Amniotic stem cell (primary cell): ENCODE data around the gene ACSF2.

Experiments
- DNase-seq: peaks from one replicate; lab custom pipeline; 2025; lab: John Stamatoyannopoulos, UW

ACSF2 gene

GRCh38 chr17:50501054-50501453 is 75.0 kb downstream of the ACSF2 start:
- DNase-seq: no peak

DNA sequence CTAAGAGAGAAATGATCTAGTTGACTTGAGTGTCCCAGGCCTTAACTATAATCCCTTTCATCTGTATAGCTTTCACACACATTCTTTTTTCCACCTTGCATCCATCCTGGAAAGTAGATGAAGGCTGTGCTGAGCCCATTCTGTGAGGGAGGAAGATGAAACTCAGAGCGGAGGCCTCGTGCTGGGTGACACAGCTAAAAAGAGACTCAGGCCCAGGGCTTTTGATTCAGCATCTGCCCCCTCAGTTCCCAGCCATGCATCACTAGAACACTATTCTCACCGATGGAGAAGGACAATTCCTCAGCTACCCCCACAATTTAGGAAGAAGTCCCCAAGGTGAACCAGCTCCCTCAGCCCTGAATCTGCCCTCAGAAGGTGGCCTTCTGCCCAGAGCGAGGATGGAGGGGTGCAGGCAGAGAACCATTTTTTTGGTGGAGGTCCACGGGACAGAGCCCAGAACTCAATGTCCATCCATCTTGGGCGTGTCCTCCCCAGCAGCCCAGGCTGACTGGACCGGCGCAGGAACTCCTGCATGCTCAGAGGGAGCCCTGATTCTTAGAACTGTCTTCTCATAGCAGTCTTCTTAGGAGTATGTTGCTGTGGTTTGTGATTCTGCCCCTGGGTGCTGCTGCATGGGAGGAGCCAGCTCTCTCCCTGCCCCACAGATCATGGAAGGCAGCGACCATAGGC is 76.4 kb downstream of the ACSF2 start:
- no peak for DNase-seq

DNA sequence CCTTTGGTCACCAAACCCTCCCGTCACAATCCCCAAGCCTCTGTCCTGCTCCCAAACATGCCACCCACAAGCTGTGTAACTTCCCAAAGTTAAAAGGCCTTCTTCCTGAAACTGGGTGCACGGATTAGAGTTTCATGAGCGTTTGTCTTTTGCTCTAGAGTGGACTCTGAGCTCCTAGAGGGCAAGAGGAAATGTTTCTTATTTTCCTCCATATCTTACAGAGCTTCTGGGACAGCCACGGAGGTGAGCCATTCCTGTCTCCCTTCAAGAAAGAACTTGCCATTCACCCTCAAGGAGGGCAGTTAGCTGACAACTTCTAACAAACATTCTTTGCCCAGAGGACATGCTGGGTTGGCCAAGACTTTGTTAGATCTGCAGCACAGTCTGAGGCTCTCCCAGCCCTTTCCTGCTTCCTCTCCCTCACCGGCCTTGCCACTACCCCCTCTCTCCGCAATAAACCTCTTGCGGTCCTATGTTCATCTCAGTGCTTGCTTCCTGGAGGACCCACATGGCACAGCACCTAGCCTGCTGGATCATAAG is 79.6 kb downstream of the ACSF2 start:
- DNase-seq: no peak

- DNase-seq: no peak
Observed at GRCh38 chr17:50506298-50506697, 80.3 kb downstream of the ACSF2 start.

DNA sequence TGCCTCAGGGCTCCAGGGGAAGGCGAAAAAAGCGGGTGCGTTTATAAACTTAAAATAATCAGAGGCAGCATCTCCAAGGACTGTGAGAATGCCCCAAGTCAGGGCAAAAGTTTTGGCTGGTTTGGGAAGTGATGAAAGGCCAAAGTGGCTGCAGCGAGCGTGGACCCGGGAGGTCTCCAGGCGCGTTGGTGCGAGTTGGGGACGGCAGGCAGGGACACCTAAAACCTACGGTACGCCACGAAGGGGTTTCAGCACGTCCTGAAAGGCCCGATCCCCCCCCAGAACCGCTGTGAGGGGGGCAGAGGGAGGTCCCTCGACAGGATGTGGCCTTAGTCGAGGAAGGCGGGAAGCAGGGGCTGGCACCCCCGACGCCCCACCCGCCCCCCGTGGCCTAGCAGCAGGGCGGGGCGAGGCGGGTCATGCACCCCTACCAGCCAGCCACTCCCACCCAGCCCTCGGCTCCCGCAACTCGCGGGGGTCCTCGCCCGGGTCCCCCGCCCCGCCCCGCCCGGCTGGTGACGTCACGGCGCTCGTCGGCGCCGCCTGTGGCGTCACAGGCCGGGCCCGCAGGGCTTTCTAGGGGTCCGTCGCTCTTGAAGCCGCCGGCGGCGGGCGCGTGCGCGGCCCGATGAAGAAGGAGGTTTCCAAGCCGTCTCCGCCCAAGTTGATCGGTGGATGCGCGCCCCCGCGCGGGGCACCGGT is 82.0 kb downstream of the ACSF2 start, which contains the start of gene MYCBPAP:
MYCBPAP (plus strand) TSS at position 569 of the 702 bp plus-strand sequence. CDS start 236 bp downstream, outside the sequence.
- DNase-seq: no peak

DNA sequence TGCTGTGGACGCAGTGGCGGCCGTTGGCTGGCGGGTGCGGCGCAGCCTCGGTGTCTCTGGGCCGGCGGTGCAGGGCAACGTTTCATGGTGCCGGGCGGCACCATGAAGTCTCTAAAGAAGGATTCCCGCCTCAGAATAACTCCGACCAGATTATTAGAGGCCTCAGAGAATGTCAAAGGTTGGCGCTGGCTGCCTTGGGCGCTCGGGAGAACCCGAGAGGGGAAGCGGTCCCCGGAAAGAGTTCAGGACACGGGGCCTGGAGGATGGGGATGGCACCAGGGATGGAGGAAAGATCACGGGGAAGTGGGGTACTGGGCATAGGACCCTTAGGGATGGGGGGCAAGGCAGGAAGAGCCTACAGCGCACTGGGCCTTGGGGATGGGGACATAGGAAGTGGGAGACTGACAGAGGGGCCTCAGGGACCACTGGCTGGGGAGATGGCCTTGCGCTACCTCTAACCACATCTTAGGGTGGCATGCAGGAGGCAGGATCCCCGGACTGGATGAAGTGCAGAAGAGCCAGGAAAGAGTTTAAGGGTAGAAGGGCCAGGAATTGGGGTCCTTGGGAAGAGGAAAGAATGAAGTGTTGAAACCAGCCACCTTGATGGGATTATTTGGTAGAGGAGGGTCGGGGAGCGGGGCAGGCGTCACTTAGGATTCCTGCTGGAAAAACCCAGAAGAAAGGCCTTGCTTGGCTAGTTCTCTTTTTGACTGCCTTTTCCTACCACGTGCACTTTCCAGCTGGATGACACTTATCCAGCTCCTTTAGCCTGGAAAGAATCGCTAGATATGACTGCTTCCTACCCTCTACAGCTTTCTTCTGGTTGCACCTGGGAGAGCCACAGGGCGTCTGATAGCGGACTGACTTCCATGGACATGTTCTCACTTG is 82.8 kb downstream of the ACSF2 start:
- no peak for DNase-seq

- DNase-seq: no peak
Observed at GRCh38 chr17:50511058-50511457, 85.0 kb downstream of the ACSF2 start.

DNA sequence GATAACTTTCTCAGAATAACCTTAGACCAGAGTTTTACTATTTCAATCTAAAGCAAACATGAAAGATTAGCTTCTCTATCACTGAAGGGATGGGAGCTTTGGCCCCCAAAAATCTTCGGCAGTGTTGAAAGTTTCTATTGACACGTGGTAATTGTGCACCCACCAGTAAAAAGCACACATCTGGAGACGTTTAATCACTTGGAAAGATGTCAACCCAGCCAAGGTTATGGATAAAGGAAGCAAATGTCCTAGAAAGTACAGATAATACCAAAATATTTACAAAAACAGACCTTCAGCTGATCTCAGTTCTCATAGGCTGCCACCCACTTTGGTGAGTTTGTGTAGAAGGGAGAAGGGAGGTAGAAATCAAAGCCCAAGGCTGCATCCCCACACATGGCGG is 87.5 kb downstream of the ACSF2 start:
- DNase-seq: no peak

DNA sequence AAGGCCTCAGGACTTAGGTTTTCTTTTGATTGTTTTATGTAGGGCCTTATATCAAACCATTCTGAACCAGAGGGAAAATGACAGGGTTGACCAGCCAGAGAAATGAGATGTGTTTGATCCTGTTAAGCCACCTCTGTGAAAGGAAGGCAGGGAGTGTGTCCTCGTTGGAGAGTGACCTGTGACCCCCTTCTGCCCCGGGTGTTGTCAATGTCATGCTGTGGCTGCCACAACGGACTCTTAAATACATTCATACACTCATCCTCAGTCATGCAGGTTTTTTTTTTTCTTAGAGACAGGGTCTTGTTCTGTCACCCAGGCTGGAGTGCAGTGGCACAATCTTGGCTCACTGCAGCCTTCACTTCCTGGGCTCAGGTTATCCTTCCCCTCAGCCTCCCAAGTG is 88.4 kb downstream of the ACSF2 start:
- DNase-seq: no peak

- no peak for DNase-seq
Observed at GRCh38 chr17:50514936-50515702, 89.1 kb downstream of the ACSF2 start.

DNA sequence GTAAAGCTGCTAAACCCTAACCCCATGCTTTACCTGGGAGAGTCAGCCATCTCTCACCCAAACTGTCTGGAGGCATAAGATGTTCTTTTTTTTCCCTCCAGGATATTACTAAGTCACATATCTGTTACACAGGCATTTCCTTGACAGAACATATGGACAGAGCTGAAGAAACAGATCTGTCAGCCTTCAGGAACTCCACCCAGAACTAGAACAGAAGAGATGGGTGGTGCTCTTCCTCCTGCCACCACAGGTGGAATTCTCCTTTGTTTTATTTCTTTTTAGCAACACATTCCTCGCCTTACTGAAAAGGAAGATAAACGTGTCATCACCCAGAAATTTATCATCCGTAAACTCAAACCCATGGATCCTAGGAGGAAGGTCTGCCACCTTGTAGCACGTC is 91.0 kb downstream of the ACSF2 start:
- DNase-seq: no peak

DNA sequence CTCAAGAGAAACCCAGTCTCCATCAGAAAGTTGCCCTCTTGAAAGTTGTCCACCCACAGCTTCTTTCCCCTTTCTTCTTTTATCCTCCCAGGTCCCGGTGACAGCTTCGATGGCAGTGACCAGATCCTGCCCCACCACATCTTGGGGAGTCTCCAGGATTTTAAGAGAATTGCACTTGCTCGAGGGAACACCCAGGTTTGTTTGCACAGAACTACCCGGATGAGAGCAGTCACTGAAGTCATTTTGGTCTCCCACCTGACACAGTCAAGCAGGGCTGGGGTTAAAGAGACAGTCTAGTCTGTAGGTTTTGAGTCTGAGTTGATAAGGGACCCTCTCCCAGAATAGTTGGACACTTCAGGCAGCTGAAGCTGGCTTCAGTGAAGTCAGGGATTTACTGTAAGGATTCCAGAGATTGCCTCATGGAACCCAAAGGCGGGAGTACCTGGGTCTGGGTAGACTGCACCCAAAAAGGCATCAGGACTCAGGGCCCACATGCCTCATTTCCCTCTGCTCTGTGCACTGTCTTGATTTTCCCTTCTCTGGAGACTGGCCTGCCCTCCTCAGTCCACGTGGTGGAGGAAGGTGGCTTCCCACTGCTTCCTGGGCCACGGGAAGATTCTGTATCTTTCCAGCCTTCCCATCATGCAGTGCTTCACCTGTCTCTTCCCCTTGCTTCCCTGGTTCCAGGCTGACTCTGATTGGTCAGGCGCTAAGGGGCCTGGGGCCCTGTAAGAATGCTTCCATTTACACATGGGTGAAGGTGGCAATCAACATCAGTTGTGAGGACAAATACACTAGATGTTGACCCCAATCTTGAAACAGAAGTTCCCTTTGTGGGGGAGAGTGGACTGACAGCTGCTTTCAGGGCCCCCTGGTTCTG is 91.7 kb downstream of the ACSF2 start:
- no peak for DNase-seq

- no peak for DNase-seq
Observed at GRCh38 chr17:50518384-50519023, 92.5 kb downstream of the ACSF2 start.

DNA sequence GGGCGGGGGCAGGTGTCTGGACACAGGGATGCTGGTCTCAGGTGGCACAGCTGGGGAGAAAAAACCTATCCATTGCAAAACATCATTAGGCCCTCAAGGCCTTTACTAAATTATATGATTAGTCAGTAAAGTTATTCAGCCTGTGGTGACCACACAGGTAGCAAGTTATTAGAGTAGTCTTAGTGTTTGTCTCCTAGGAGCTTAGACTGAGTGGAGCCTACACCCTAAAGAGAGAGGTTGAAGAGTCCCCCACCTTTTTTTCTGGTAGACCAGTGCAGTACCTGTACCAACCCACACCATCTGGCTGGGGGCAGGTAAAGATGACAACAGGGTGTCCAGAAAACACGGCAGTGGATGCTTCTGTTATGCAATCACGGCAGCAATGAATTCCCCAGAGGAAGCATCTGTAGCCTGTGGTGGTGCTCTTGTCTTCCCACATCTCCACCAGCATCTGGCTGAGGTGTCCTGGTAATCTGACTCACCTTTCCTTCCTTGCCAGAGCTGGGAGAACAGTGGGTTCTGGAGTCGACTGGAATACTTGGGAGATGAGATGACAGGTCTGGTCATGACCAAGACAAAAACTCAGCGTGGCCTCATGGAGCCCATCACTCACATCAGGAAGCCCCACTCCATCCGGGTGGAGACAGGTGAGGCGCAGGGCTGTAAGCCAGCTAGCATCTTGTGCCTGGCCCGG is 93.3 kb downstream of the ACSF2 start:
- DNase-seq: no peak

- no peak for DNase-seq
Observed at GRCh38 chr17:50520483-50520882, 94.5 kb downstream of the ACSF2 start.

- DNase-seq: no peak
Observed at GRCh38 chr17:50521514-50521913, 95.5 kb downstream of the ACSF2 start.

DNA sequence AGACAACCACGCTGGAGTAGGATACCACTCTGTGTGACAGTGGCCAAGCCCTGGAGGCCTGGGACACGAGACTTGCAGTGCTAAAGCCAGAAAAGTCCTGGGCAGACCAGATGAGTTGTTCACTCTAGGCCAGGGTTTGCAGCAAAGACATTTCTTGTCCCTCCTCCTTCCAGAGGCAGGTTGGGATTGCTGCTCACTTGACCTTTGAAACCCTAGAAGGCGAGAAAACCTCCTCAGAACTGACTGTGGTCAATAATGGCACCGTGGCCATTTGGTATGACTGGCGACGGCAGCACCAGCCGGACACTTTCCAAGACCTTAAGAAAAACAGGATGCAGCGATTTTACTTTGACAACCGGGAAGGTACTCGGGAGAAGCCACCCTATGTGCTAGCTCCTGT is 96.7 kb downstream of the ACSF2 start:
- no peak for DNase-seq

- DNase-seq: no peak
Observed at GRCh38 chr17:50523208-50523607, 97.2 kb downstream of the ACSF2 start.
